ENCODE measurements around the gene BCORL1.
A peak's percentile ranks its signal among the peaks of the same experiment; 100 is the strongest.

The BCORL1 gene

GRCh38 chrX:130009658-130010223, 27.3 kb downstream of the BCORL1 start:
- no peak for DNase-seq (ENCODE audit: low spot score)

GRCh38 chrX:130012683-130013082, 30.2 kb downstream of the BCORL1 start:
- no peak for DNase-seq (ENCODE audit: low spot score)

- DNase-seq (ENCODE audit: low spot score), result no peak
Measured at GRCh38 chrX:130013661-130014060, 31.2 kb downstream of the BCORL1 start.

GRCh38 chrX:130014356-130014755, 31.9 kb downstream of the BCORL1 start:
- no peak for DNase-seq (ENCODE audit: low spot score)

GRCh38 chrX:130014770-130015169, 32.3 kb downstream of the BCORL1 start:
- DNase-seq (ENCODE audit: low spot score), result no peak

GRCh38 chrX:130015181-130015580, 32.7 kb downstream of the BCORL1 start:
- no peak for DNase-seq (ENCODE audit: low spot score)

- no peak for DNase-seq (ENCODE audit: low spot score)
Measured at GRCh38 chrX:130018143-130018542, 35.7 kb downstream of the BCORL1 start.

GRCh38 chrX:130020661-130021324, 38.4 kb downstream of the BCORL1 start:
- DNase-seq (ENCODE audit: low spot score), result no peak

GRCh38 chrX:130024127-130024526, 41.7 kb downstream of the BCORL1 start:
- peak; percentile 91 for DNase-seq (ENCODE audit: low spot score)

- no peak for DNase-seq (ENCODE audit: low spot score)
Measured at GRCh38 chrX:130025256-130025655, 42.8 kb downstream of the BCORL1 start.

GRCh38 chrX:130027569-130027968, 45.1 kb downstream of the BCORL1 start:
- DNase-seq (ENCODE audit: low spot score), result no peak

- DNase-seq (ENCODE audit: low spot score), result peak; percentile 54
Measured at GRCh38 chrX:130028196-130028595, 45.8 kb downstream of the BCORL1 start.

GRCh38 chrX:130030826-130031225, 48.4 kb downstream of the BCORL1 start:
- DNase-seq (ENCODE audit: low spot score), result no peak

GRCh38 chrX:130032552-130032951, 50.1 kb downstream of the BCORL1 start:
- DNase-seq (ENCODE audit: low spot score), result no peak

- DNase-seq (ENCODE audit: low spot score), result no peak
Measured at GRCh38 chrX:130034178-130034577, 51.7 kb downstream of the BCORL1 start.

- DNase-seq (ENCODE audit: low spot score), result no peak
Measured at GRCh38 chrX:130039847-130040246, 57.4 kb downstream of the BCORL1 start.

GRCh38 chrX:130047416-130047815, 65.0 kb downstream of the BCORL1 start:
- no peak for DNase-seq (ENCODE audit: low spot score)

GRCh38 chrX:130048686-130049222, 66.3 kb downstream of the BCORL1 start:
- DNase-seq (ENCODE audit: low spot score), result no peak

- DNase-seq (ENCODE audit: low spot score), result peak; percentile 25
Measured at GRCh38 chrX:130049821-130050220, 67.4 kb downstream of the BCORL1 start.

- DNase-seq (ENCODE audit: low spot score), result no peak
Measured at GRCh38 chrX:130051176-130051845, 68.9 kb downstream of the BCORL1 start.

- no peak for DNase-seq (ENCODE audit: low spot score)
Measured at GRCh38 chrX:130053236-130053635, 70.8 kb downstream of the BCORL1 start.

- DNase-seq (ENCODE audit: low spot score), result peak; percentile 79
Measured at GRCh38 chrX:130055103-130055502, 72.7 kb downstream of the BCORL1 start.

GRCh38 chrX:130055899-130056298, 73.5 kb downstream of the BCORL1 start:
- DNase-seq (ENCODE audit: low spot score), result no peak
